ENCODE data around the gene RAD51B. TPM values are rescaled to one million over a fixed set of nuclear protein-coding genes. Genes with fewer than 3 reads are reported as not detected.

Gene RAD51B
- polyA plus RNA-seq, 3 donors: 3.6 to 11.6 (median 9.4) TPM

DNA sequence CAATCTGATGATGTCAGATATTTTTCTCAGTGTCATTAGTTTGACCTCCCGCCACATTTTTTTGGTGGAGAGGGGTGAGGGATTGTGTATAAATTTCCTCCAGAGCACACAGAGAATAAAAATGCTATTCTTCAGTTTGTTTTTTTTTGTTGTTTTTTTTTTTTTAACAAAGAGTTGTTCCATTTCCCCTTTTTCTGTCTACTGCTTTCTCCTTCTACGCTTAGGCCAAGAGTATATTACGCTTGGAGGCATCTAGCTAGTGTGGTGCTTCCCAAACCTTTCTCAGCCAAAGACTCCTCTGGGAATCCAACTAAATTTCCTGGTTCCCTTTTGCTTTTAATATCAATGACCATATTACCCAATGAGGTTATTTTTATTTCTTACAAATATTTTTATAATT is 507.7 kb downstream of the RAD51B start:
- DNase-seq: no peak
- WGBS (ENCODE audit: insufficient coverage): no CpG with 5 or more reads among the region's 3 CpGs
- peaks cover 27% of the 10 kb centered on the region for H3K4me1 Mint-ChIP-seq
- H3K9me3 Mint-ChIP-seq: no peaks in the 10 kb centered on the region
- H3K36me3 ChIP-seq (replicated peaks in 1 of 2; ENCODE audit: control insufficient read depth in 1 of 2, insufficient read depth in 2 of 2, low read length in 2 of 2): no peaks in the 10 kb centered on the region
- intact Hi-C loops (cut with micrococcal nuclease): no loop called here
- no peaks in the 10 kb centered on the region for H4K20me1 ChIP-seq (ENCODE audit: insufficient read depth, low read length)
- H3K9me3 ChIP-seq (replicated peaks in 1 of 2; ENCODE audit: control insufficient read depth in 1 of 2, insufficient read depth in 1 of 2, low read length in 2 of 2): no peaks in the 10 kb centered on the region
- no peak overlapping the region for H3K4me3 Mint-ChIP-seq
- TF ChIP-seq, protein P1, sequence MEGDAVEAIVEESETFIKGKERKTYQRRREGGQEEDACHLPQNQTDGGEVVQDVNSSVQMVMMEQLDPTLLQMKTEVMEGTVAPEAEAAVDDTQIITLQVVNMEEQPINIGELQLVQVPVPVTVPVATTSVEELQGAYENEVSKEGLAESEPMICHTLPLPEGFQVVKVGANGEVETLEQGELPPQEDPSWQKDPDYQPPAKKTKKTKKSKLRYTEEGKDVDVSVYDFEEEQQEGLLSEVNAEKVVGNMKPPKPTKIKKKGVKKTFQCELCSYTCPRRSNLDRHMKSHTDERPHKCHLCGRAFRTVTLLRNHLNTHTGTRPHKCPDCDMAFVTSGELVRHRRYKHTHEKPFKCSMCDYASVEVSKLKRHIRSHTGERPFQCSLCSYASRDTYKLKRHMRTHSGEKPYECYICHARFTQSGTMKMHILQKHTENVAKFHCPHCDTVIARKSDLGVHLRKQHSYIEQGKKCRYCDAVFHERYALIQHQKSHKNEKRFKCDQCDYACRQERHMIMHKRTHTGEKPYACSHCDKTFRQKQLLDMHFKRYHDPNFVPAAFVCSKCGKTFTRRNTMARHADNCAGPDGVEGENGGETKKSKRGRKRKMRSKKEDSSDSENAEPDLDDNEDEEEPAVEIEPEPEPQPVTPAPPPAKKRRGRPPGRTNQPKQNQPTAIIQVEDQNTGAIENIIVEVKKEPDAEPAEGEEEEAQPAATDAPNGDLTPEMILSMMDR (IDR thresholded peaks at IDR 0.05): no peak
- H3K79me2 ChIP-seq (ENCODE audit: insufficient read depth, low read length): no peaks in the 10 kb centered on the region
- H3K9ac ChIP-seq (ENCODE audit: insufficient read depth, low read length, poor library complexity, severe bottlenecking): no peak overlapping the region
- peaks cover 0 to 2% (median 0%) of the 10 kb centered on the region in 3 donors for H3K27me3 Mint-ChIP-seq (ENCODE audit: low read depth in 3 of 3)
- no peak overlapping the region for H3K4me2 ChIP-seq (replicated peaks; ENCODE audit: extremely low read depth, low read length, poor library complexity, severe bottlenecking)
- H3K27ac Mint-ChIP-seq: peak overlapping the region in 1 of 7 donors; percentile 50
- peaks cover 24 to 27% of the 10 kb centered on the region in 2 donors for H3K4me1 ChIP-seq (ENCODE audit: control insufficient read depth in 1 of 2, insufficient read depth in 2 of 2, low read length in 2 of 2)
- H3K36me3 Mint-ChIP-seq: no peaks in the 10 kb centered on the region
- H3K27ac ChIP-seq (ENCODE audit: low read depth in 1 of 2, low read length in 2 of 2): no peak overlapping the region
- no peak overlapping the region for H2AFZ ChIP-seq (ENCODE audit: insufficient read depth, low read depth, low read length, poor library complexity, severe bottlenecking)
- H3K4me3 ChIP-seq (replicated peaks in 1 of 3; ENCODE audit: low read depth in 2 of 3, low read length in 3 of 3): no peak overlapping the region
- H3K27me3 ChIP-seq (ENCODE audit: control insufficient read depth in 2 of 2, insufficient read depth in 2 of 2, low read length in 2 of 2): no peaks in the 10 kb centered on the region

DNA sequence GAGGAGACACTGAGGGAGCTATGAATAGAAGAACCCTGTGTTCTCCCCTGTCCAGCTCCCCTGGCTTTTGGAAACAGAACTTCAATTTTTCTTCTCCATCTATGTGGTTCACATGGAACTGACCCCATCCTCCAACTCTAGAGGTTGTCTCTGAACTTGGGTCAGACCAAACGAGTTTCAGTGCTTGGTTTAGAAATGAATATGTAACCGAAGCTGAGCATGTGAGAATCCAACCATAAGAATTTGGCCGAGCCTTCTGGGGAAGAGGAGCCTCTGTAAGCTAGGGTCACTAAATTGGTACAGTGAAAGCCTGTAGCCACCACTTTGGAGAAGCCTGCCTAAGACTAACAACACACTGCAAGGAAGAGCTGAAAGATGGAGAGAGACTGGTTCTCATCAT is 508.9 kb downstream of the RAD51B start:
- Histone ChIP-seq H3K4me2 (replicated peaks; ENCODE audit: extremely low read depth, low read length, poor library complexity, severe bottlenecking) (no peak overlapping the region), H3K79me2 (ENCODE audit: insufficient read depth, low read length) (no peaks in the 10 kb centered on the region), H3K4me3 (replicated peaks in 1 of 3; ENCODE audit: low read depth in 2 of 3, low read length in 3 of 3) (no peak overlapping the region), H3K36me3 (replicated peaks in 1 of 2; ENCODE audit: control insufficient read depth in 1 of 2, insufficient read depth in 2 of 2, low read length in 2 of 2) (no peaks in the 10 kb centered on the region), H4K20me1 (ENCODE audit: insufficient read depth, low read length) (no peaks in the 10 kb centered on the region), H3K27me3 (ENCODE audit: control insufficient read depth in 2 of 2, insufficient read depth in 2 of 2, low read length in 2 of 2) (no peaks in the 10 kb centered on the region), H3K9me3 (replicated peaks in 1 of 2; ENCODE audit: control insufficient read depth in 1 of 2, insufficient read depth in 1 of 2, low read length in 2 of 2) (no peaks in the 10 kb centered on the region), H3K4me1 (ENCODE audit: control insufficient read depth in 1 of 2, insufficient read depth in 2 of 2, low read length in 2 of 2) (peaks cover 30 to 33% of the 10 kb centered on the region in 2 donors), H2AFZ (ENCODE audit: insufficient read depth, low read depth, low read length, poor library complexity, severe bottlenecking) (no peak overlapping the region), H3K9ac (ENCODE audit: insufficient read depth, low read length, poor library complexity, severe bottlenecking) (no peak overlapping the region), H3K27ac (ENCODE audit: low read depth in 1 of 2, low read length in 2 of 2) (no peak overlapping the region)
- Mint-ChIP-seq H3K27me3 (ENCODE audit: low read depth in 3 of 3) (no peaks in the 10 kb centered on the region), H3K36me3 (no peaks in the 10 kb centered on the region), H3K9me3 (peaks cover 0 to 2% (median 0%) of the 10 kb centered on the region in 7 donors), H3K27ac (no peak overlapping the region), H3K4me1 (peaks cover 36% of the 10 kb centered on the region), H3K4me3 (no peak overlapping the region)
- TF ChIP-seq, protein P1 (IDR thresholded peaks at IDR 0.05): no peak
- WGBS (ENCODE audit: insufficient coverage): no CpG with 5 or more reads among the region's 3 CpGs
- intact Hi-C loops (cut with micrococcal nuclease): no loop called here
- DNase-seq: no peak
